ENCODE data around the gene PIGO.

PIGO gene

GRCh38 chr9:35096035-35096849, at the start of gene PIGO:
Gene PIGO, minus strand, starts transcription at chr9:35096591. Its CDS starts 1,026 bp downstream, at chr9:35095565.
- H3K27ac Mint-ChIP-seq = peak within 1 kb of the TSS; percentile 90
- peak within 1 kb of the TSS; percentile 89 for H3K4me3 Mint-ChIP-seq
- no peaks in the 10 kb centered on the region for H3K9me3 Mint-ChIP-seq
- H3K27me3 Mint-ChIP-seq = no peaks in the 10 kb centered on the region
- peaks cover 11% of the 10 kb centered on the region for H3K36me3 Mint-ChIP-seq
- peaks cover 40% of the 10 kb centered on the region for H3K4me1 Mint-ChIP-seq

DNA sequence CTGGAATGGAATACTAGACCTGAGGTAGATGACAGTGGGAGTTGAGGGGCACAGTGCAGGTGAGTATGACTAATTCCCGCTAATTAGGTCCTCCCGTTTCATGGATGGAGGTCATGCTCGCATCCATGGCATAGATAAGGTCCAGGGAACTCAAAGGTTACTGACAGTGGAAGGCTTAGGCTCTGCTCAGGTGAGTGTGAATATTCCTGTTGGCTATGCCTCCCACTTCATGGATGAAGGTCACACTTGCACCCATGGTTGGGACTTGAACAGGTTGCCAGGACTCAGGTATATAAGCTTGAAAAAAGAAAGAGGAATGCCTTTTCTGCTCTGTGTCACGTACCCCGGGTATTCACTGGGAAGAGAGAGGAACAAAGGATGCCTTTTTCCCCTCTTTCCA, 45.6 kb upstream of the PIGO start:
- no peaks in the 10 kb centered on the region for H3K36me3 Mint-ChIP-seq
- no peaks in the 10 kb centered on the region for H3K27me3 Mint-ChIP-seq
- no peak overlapping the region for H3K27ac Mint-ChIP-seq
- H3K4me1 Mint-ChIP-seq = no peaks in the 10 kb centered on the region
- no peaks in the 10 kb centered on the region for H3K9me3 Mint-ChIP-seq
- H3K4me3 Mint-ChIP-seq = no peak overlapping the region

DNA sequence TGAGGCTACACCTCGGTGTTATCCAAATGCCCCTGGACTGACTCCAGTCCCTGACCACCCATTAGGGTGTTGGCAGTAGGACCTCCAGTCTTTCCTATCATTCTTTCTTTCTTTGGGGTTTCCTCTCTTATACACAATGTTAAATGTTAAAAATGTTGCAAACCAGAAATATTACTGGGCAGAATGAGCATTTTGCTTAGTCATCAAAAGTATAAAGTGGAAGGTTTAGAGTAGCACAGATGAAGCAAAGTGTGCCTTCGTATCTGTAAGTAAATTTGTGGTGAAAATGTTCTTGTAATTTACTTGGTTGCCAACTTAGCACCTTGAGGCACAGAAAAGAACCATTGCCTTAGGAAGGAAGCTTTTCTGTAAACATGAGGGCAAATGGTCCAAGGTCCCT, 43.7 kb upstream of the PIGO start:
- Mint-ChIP-seq H3K27ac (no peak overlapping the region), H3K36me3 (no peaks in the 10 kb centered on the region), H3K4me3 (no peak overlapping the region), H3K27me3 (no peaks in the 10 kb centered on the region), H3K4me1 (no peaks in the 10 kb centered on the region), H3K9me3 (no peaks in the 10 kb centered on the region)

DNA sequence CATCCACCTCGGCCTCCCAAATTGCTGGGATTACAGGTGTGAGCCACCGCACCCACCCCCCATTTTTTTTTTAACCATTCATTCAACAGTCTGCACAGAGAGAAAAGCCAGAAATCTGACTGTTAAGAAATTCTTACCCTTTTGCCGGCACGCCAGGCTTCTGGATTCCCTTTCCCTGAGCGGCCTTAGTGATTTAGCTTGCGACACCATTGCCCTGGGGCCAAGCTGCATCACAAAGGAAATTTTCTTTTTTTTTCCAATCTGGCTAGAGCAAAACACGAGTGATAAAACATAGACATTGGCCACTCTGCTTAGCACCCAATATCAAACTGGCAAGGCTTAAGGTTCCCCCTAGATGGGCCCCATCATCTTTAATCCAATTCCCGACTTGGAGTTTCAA, 40.5 kb upstream of the PIGO start:
- Mint-ChIP-seq H3K27me3 (no peaks in the 10 kb centered on the region), H3K27ac (no peak overlapping the region), H3K36me3 (peaks cover under 1% of the 10 kb centered on the region), H3K9me3 (peaks cover 2% of the 10 kb centered on the region), H3K4me1 (no peaks in the 10 kb centered on the region), H3K4me3 (no peak overlapping the region)

GRCh38 chr9:35135988-35136387, 39.6 kb upstream of the PIGO start:
- peaks cover 2% of the 10 kb centered on the region for H3K36me3 Mint-ChIP-seq
- no peak overlapping the region for H3K4me3 Mint-ChIP-seq
- peaks cover 5% of the 10 kb centered on the region for H3K9me3 Mint-ChIP-seq
- H3K27me3 Mint-ChIP-seq = no peaks in the 10 kb centered on the region
- no peak overlapping the region for H3K27ac Mint-ChIP-seq
- H3K4me1 Mint-ChIP-seq = no peaks in the 10 kb centered on the region

- no peak overlapping the region for H3K27ac Mint-ChIP-seq
- H3K36me3 Mint-ChIP-seq = peaks cover 2% of the 10 kb centered on the region
- H3K9me3 Mint-ChIP-seq = peaks cover 5% of the 10 kb centered on the region
- no peaks in the 10 kb centered on the region for H3K4me1 Mint-ChIP-seq
- H3K4me3 Mint-ChIP-seq = no peak overlapping the region
- H3K27me3 Mint-ChIP-seq = no peaks in the 10 kb centered on the region
These were observed 38.5 kb upstream of the PIGO start for GRCh38 chr9:35134920-35135319.

DNA sequence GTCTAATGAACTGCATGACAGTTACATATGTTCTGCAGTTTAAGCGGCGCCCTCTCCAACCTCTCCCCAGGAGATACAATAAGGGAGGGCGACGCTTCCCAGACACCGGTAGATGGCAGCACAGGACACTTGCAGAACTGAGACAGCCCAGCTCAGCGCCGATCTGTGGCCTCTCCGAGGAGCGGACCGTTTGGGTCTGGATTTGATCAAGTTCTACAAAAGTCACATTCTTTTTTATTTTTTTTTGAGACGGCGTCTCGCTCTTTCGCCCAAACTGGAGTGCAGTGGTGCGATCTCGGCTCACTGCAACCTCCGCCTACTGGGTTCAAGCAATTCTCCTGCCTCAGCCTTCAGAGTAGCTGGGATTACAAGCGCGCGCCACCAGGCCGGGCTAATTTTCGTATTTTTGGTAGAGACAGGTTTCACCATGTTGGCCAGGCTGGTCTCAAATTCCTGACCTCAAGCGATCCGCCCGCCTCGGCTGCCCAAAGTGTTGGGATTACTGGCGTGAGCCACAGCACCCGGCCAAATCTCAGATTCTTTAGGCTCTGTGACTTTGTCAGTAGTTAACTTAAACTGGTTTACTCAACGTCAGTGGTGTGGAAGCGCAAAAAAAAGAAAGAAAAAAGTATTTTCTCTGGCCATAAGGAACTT, 20.6 kb upstream of the PIGO start:
- peaks cover 43% of the 10 kb centered on the region for H3K4me1 Mint-ChIP-seq
- H3K27ac Mint-ChIP-seq = peak overlapping the region; percentile 71
- H3K4me3 Mint-ChIP-seq = peak overlapping the region; percentile 92
- H3K36me3 Mint-ChIP-seq = no peaks in the 10 kb centered on the region
- no peaks in the 10 kb centered on the region for H3K27me3 Mint-ChIP-seq
- no peaks in the 10 kb centered on the region for H3K9me3 Mint-ChIP-seq

DNA sequence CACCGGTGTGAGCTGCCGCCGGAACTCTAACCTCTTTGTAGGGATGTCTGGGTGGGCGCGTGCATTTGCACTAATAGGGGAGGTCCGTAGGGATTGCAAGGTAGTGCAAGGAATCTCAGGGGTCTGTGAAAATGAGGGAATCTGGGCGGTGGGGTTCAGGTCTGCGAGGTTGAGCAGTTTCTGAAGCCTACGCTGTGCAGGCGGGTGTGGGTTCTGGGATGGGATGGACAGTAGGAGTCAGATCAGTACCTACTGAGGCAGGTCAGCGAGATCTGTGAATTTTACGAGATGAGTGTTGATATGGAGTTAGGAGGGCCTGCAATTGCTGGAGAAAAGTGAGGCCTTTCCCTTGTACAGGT, 20.1 kb upstream of the PIGO start:
- H3K27me3 Mint-ChIP-seq = no peaks in the 10 kb centered on the region
- peak overlapping the region; percentile 71 for H3K27ac Mint-ChIP-seq
- H3K36me3 Mint-ChIP-seq = no peaks in the 10 kb centered on the region
- peaks cover 48% of the 10 kb centered on the region for H3K4me1 Mint-ChIP-seq
- no peaks in the 10 kb centered on the region for H3K9me3 Mint-ChIP-seq
- H3K4me3 Mint-ChIP-seq = peak overlapping the region; percentile 92

DNA sequence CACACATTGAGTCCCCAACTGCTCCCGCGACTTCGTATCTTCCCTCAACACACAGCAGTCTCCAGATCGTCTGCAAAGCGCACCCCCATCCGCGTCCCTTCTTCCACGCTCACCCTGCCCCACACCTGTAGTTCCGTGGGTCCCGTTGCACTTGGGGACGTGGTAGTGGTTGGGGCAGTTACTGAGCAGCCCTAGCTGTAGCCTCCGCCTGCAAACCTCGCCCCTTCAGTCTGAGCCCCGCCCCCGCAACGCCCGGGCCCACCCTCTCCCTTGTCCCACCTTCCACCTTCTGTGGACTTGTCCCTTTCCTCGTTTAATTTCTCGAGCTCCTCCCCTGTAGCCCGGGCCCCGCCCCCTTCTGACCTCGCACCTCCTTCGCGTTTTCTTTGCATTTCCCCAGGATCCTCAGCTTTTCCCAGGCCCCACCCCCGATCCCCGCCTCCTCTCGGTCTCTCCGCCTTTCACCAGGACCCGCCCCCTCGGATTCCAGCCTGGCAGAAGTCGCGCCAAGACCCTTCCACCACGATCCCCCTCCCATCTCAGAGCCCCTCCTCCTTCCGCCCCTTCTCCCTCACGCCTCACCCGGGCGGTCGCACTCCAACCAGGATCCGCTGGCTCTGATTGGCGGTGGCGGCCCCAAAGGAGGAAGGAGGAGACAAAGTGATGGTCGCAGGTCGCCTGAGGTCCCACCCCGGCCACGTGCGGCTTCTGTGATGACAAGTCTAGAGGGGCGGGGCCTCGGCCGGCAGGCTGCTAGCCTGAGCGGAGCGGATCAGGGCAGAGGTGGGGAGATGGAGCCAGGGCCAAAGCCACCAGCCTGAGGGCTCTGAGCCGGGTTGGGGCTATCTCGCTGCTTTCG, 19.5 kb upstream of the PIGO start, which contains the start of gene ATOSB:
TSS of gene ATOSB (minus strand) at position 183 of the 859 bp plus-strand sequence. CDS start 7,588 bp downstream, outside the sequence.
- Mint-ChIP-seq H3K9me3 (no peaks in the 10 kb centered on the region), H3K4me3 (peak within 1 kb of the TSS; percentile 92), H3K27me3 (no peaks in the 10 kb centered on the region), H3K4me1 (peaks cover 51% of the 10 kb centered on the region), H3K36me3 (no peaks in the 10 kb centered on the region), H3K27ac (peak within 1 kb of the TSS; percentile 95)

GRCh38 chr9:35114840-35115628, 18.6 kb upstream of the PIGO start:
- Mint-ChIP-seq H3K27me3 (no peaks in the 10 kb centered on the region), H3K27ac (peak overlapping the region; percentile 95), H3K36me3 (no peaks in the 10 kb centered on the region), H3K4me3 (peak overlapping the region; percentile 92), H3K4me1 (peaks cover 59% of the 10 kb centered on the region), H3K9me3 (no peaks in the 10 kb centered on the region)

- H3K9me3 Mint-ChIP-seq = no peaks in the 10 kb centered on the region
- H3K36me3 Mint-ChIP-seq = no peaks in the 10 kb centered on the region
- peak overlapping the region; percentile 95 for H3K27ac Mint-ChIP-seq
- H3K27me3 Mint-ChIP-seq = no peaks in the 10 kb centered on the region
- peaks cover 66% of the 10 kb centered on the region for H3K4me1 Mint-ChIP-seq
- peak overlapping the region; percentile 92 for H3K4me3 Mint-ChIP-seq
These were observed 17.9 kb upstream of the PIGO start for GRCh38 chr9:35114113-35114839.

DNA sequence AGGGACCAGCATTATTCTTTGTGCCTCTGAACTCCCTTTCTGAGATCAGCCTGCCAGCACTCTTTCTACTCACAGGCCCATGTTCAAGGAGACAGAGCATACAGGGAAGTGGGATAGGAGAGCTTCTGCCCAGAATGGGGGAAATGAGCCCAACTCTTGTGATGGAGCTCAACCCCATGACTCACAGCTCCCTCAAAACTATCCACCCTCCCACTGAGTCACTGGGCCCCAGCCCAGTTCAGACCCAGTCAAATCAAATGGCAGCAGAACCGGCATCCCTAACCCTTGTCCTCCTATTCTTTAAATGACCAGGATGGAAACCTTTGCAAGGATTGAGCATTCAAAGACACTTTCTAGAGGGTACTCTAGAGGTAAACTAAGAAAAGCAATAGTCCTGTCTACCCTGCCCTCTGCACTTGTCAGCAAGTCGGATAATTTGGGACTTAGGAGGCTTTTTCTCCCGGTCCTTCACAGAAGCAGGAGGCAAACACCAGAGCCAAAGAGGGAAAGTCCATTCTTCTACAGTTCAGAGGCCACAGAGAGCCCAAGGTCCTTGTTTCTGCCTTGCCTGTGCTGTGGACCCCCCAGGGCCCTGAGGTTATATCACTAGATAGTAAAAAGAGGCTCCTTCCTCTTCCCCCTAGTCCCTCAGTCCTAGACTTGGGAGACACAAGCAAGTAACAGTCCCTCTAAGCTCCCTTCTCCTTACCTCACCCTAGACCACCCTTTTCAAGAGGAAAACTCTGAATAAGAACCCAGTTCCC, 16.0 kb upstream of the PIGO start:
- H3K27ac Mint-ChIP-seq = peak overlapping the region; percentile 94
- peak overlapping the region; percentile 80 for H3K4me3 Mint-ChIP-seq
- H3K36me3 Mint-ChIP-seq = no peaks in the 10 kb centered on the region
- no peaks in the 10 kb centered on the region for H3K9me3 Mint-ChIP-seq
- peaks cover 66% of the 10 kb centered on the region for H3K4me1 Mint-ChIP-seq
- no peaks in the 10 kb centered on the region for H3K27me3 Mint-ChIP-seq

- Mint-ChIP-seq H3K27me3 (no peaks in the 10 kb centered on the region), H3K9me3 (no peaks in the 10 kb centered on the region), H3K4me1 (peaks cover 60% of the 10 kb centered on the region), H3K36me3 (no peaks in the 10 kb centered on the region), H3K4me3 (peak overlapping the region; percentile 80), H3K27ac (peak overlapping the region; percentile 94)
These were observed 14.9 kb upstream of the PIGO start for GRCh38 chr9:35111001-35111933.

All from activated naive CD4-positive, alpha-beta T cell treated with anti-CD3 and anti-CD28 coated beads, Interleukin-2, amount 50 U/mL, for 24 hours (primary cell).